CD4-positive, CD25-positive, alpha-beta regulatory T cell (primary cell): ENCODE data around the gene PGAM5. TPM values are rescaled to one million over a fixed set of nuclear protein-coding genes. Genes with fewer than 3 reads are reported as not detected.
A peak's percentile ranks its signal among the peaks of the same experiment; 100 is the strongest.

Experiments used
- ATAC-seq, 2 donors: fragments of 150-1000 bp; cut with Tn5 transposase; one replicate each; pipeline ENCODE4 v1.10.0; 2021; ENCODE audit warnings: low read depth in 2 of 2, moderate number of reproducible peaks in 2 of 2, moderate library complexity in 1 of 2
- DNase-seq, 3 donors: peaks; one replicate each; pipeline versions ENCODE4 v3.0.0 to v3.0.0-alpha.2; 2012 to 2022; ENCODE audit warnings: mixed read lengths in 1 of 3
- H3K27ac ChIP-seq: one replicate; pipeline ENCODE4 v1.7.0; 2013; ENCODE audit warnings: mild to moderate bottlenecking, low read length; ENCODE audit not compliant: insufficient read depth, poor library complexity, severe bottlenecking
- H3K27me3 ChIP-seq: one replicate; pipeline ENCODE4 v1.7.0; 2013; ENCODE audit warnings: low read length; ENCODE audit not compliant: control insufficient read depth, insufficient read depth
- H3K36me3 ChIP-seq: one replicate; pipeline ENCODE4 v1.7.0; 2013; ENCODE audit warnings: mild to moderate bottlenecking, low read length, moderate library complexity; ENCODE audit not compliant: control insufficient read depth, insufficient read depth
- H3K4me1 ChIP-seq: 2 replicates; pipeline ENCODE4 v1.7.0; 2013; ENCODE audit warnings: mild to moderate bottlenecking, low read length; ENCODE audit not compliant: insufficient read depth, control insufficient read depth, poor library complexity, severe bottlenecking
- H3K4me3 ChIP-seq: one replicate; pipeline ENCODE4 v1.7.0; 2013; ENCODE audit warnings: low read depth, mild to moderate bottlenecking, low read length, moderate library complexity
- H3K9me3 ChIP-seq, 2 experiments: 1 replicate in 1 of 2; 2 replicates in 1 of 2; pipeline ENCODE4 v1.7.0; 2013; ENCODE audit warnings: low read length in 2 of 2, mild to moderate bottlenecking in 1 of 2, moderate library complexity in 1 of 2; ENCODE audit not compliant: control insufficient read depth in 2 of 2
- H3K27ac Mint-ChIP-seq, 3 donors: one replicate each; pipeline ENCODE4 v1.8.0; 2020 to 2022; ENCODE audit warnings: mild to moderate bottlenecking in 3 of 3, mixed read lengths in 3 of 3, moderate library complexity in 2 of 3
- H3K27me3 Mint-ChIP-seq: one replicate; pipeline ENCODE4 v1.8.0; 2022; ENCODE audit warnings: mild to moderate bottlenecking, mixed read lengths
- H3K36me3 Mint-ChIP-seq: one replicate; pipeline ENCODE4 v1.8.0; 2020; ENCODE audit warnings: mixed read lengths
- H3K4me1 Mint-ChIP-seq, 4 donors: one replicate each; pipeline ENCODE4 v1.8.0; 2020 to 2022; ENCODE audit warnings: mixed read lengths in 4 of 4, mild to moderate bottlenecking in 1 of 4
- H3K4me3 Mint-ChIP-seq, 4 donors: one replicate each; pipeline ENCODE4 v1.8.0; 2020 to 2022; ENCODE audit warnings: mild to moderate bottlenecking in 4 of 4, mixed read lengths in 4 of 4, moderate library complexity in 3 of 4
- H3K9me3 Mint-ChIP-seq, 7 donors: one replicate each; pipeline ENCODE4 v1.8.0; 2020 to 2022; ENCODE audit warnings: mixed read lengths in 7 of 7, mild to moderate bottlenecking in 3 of 7, moderate library complexity in 2 of 7
- polyA plus RNA-seq, 4 donors: library from polyadenylated mRNA; unstranded; fragments of 300-500 nt; fragmentation: Illumina TruSeq; gene quantifications; one replicate each; pipeline ENCODE4 v1.2.3, GENCODE V29; 2021
- total RNA-seq: library from RNA; stranded (reverse); gene quantifications from one replicate; pipeline ENCODE4 v1.2.3, GENCODE V29; 2022

The PGAM5 gene
- total and polyA plus RNA-seq, 5 donors from 2014 or later = 17.5 to 25.3 (median 19.4) TPM

GRCh38 chr12:132726386-132726785 lies 15.7 kb downstream of the PGAM5 start:
- ATAC-seq (no peak), DNase-seq (no peak)
- Histone ChIP-seq H3K4me3 (no peak overlapping the region), H3K9me3 (no peaks in the 10 kb centered on the region), H3K27me3 (no peaks in the 10 kb centered on the region), H3K36me3 (peaks cover 62% of the 10 kb centered on the region), H3K4me1 (no peaks in the 10 kb centered on the region), H3K27ac (no peak overlapping the region)
- Mint-ChIP-seq H3K4me1 (peaks cover 0 to 3% (median under 1%) of the 10 kb centered on the region in 4 donors), H3K27ac (no peak overlapping the region), H3K27me3 (no peaks in the 10 kb centered on the region), H3K36me3 (peaks cover 52% of the 10 kb centered on the region), H3K4me3 (no peak overlapping the region), H3K9me3 (no peaks in the 10 kb centered on the region)

GRCh38 chr12:132727091-132727794 lies 16.6 kb downstream of the PGAM5 start:
- no peak overlapping the region for H3K27ac ChIP-seq
- ATAC-seq (no peak), DNase-seq (no peak)
- no peaks in the 10 kb centered on the region for H3K27me3 Mint-ChIP-seq
- H3K4me1 ChIP-seq = no peaks in the 10 kb centered on the region
- no peaks in the 10 kb centered on the region for H3K27me3 ChIP-seq
- peaks cover 70% of the 10 kb centered on the region for H3K36me3 ChIP-seq
- peaks cover 58% of the 10 kb centered on the region for H3K36me3 Mint-ChIP-seq
- H3K4me3 ChIP-seq = no peak overlapping the region
- H3K9me3 Mint-ChIP-seq = no peaks in the 10 kb centered on the region
- H3K4me3 Mint-ChIP-seq = no peak overlapping the region
- H3K27ac Mint-ChIP-seq = peak overlapping the region in 1 of 3 donors; percentile 74
- peaks cover 0 to 3% (median under 1%) of the 10 kb centered on the region in 4 donors for H3K4me1 Mint-ChIP-seq
- H3K9me3 ChIP-seq = no peaks in the 10 kb centered on the region

- Histone ChIP-seq H3K27ac (no peak overlapping the region), H3K27me3 (no peaks in the 10 kb centered on the region), H3K4me1 (no peaks in the 10 kb centered on the region), H3K9me3 (no peaks in the 10 kb centered on the region), H3K36me3 (peaks cover 77% of the 10 kb centered on the region), H3K4me3 (no peak overlapping the region)
- DNase-seq (no peak), ATAC-seq (no peak)
- Mint-ChIP-seq H3K27me3 (no peaks in the 10 kb centered on the region), H3K9me3 (no peaks in the 10 kb centered on the region), H3K36me3 (peaks cover 71% of the 10 kb centered on the region), H3K27ac (peak overlapping the region in 2 of 3 donors; percentile 20 to 90), H3K4me3 (no peak overlapping the region), H3K4me1 (peaks cover 0 to 3% (median under 1%) of the 10 kb centered on the region in 4 donors)
Measured at GRCh38 chr12:132728502-132728901, 17.9 kb downstream of the PGAM5 start.

- no peak overlapping the region for H3K4me3 ChIP-seq
- no peak for ATAC-seq
- Mint-ChIP-seq H3K27me3 (no peaks in the 10 kb centered on the region), H3K27ac (no peak overlapping the region), H3K4me3 (peak overlapping the region in 1 of 4 donors; percentile 32), H3K36me3 (peaks cover 73% of the 10 kb centered on the region), H3K9me3 (no peaks in the 10 kb centered on the region), H3K4me1 (peaks cover 0 to 3% (median under 1%) of the 10 kb centered on the region in 4 donors)
- no peaks in the 10 kb centered on the region for H3K9me3 ChIP-seq
- no peaks in the 10 kb centered on the region for H3K27me3 ChIP-seq
- H3K27ac ChIP-seq = no peak overlapping the region
- no peaks in the 10 kb centered on the region for H3K4me1 ChIP-seq
- no peak for DNase-seq
- H3K36me3 ChIP-seq = peaks cover 79% of the 10 kb centered on the region
Measured at GRCh38 chr12:132729541-132730320, 19.1 kb downstream of the PGAM5 start.

DNA sequence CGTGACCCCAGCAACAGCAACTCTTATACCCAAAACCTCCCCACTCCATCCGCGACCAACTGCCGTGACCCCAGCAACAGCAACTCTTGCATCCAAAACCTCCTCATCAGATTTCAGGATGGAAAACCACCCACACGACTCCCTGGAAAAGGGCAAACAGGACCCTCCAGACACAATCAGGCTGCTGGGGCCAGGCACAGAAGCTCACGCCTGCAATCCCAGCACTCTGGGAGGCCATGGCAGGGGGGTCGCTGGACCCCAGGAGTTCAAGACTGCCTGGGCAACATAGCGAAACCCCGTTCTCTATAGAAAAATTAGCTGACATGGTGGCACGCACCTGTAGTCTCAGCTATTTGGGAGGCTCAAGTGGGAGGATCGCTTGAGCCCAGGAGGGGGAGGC lies 19.7 kb downstream of the PGAM5 start:
- H3K36me3 Mint-ChIP-seq = peaks cover 69% of the 10 kb centered on the region
- H3K27ac Mint-ChIP-seq = no peak overlapping the region

DNA sequence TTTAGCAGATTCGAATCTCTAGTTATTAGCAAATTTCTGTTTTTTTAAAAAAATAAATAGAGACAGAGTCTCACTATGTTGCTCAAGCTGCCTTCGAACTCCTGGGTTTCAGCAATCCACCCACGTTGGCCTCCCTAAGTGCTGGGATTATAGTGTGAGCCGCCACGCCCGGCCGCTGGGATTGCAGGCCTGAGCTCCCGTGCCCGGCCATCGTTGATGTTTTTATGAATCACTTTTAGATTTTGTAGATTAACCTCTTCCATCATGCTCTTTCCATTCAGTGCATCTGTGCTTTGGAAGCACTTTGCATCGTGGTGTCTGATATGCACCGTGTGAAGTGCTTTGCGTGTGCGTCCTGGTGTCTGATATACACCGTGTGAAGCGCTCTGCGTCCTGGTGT lies 20.9 kb downstream of the PGAM5 start:
- no peak for ATAC-seq
- DNase-seq = no peak
- Histone ChIP-seq H3K36me3 (peaks cover 77% of the 10 kb centered on the region), H3K27me3 (no peaks in the 10 kb centered on the region), H3K27ac (no peak overlapping the region), H3K9me3 (no peaks in the 10 kb centered on the region), H3K4me1 (no peaks in the 10 kb centered on the region), H3K4me3 (no peak overlapping the region)
- no peaks in the 10 kb centered on the region for H3K27me3 Mint-ChIP-seq
- H3K4me3 Mint-ChIP-seq = no peak overlapping the region
- peaks cover 0 to 3% (median under 1%) of the 10 kb centered on the region in 4 donors for H3K4me1 Mint-ChIP-seq
- H3K9me3 Mint-ChIP-seq = no peaks in the 10 kb centered on the region
- no peak overlapping the region for H3K27ac Mint-ChIP-seq
- H3K36me3 Mint-ChIP-seq = peaks cover 57% of the 10 kb centered on the region

More for the DNA sequence above, 19.7 kb downstream of the PGAM5 start:
- DNase-seq = no peak
- Mint-ChIP-seq H3K27me3 (no peaks in the 10 kb centered on the region), H3K4me3 (no peak overlapping the region), H3K9me3 (no peaks in the 10 kb centered on the region), H3K4me1 (peaks cover 0 to 3% (median under 1%) of the 10 kb centered on the region in 4 donors)
- H3K27me3 ChIP-seq = no peaks in the 10 kb centered on the region
- peaks cover 79% of the 10 kb centered on the region for H3K36me3 ChIP-seq
- no peak overlapping the region for H3K27ac ChIP-seq
- no peaks in the 10 kb centered on the region for H3K9me3 ChIP-seq
- no peaks in the 10 kb centered on the region for H3K4me1 ChIP-seq
- no peak for ATAC-seq
- H3K4me3 ChIP-seq = no peak overlapping the region

- Mint-ChIP-seq H3K36me3 (peaks cover 51% of the 10 kb centered on the region), H3K4me1 (no peaks in the 10 kb centered on the region), H3K27ac (no peak overlapping the region), H3K9me3 (no peaks in the 10 kb centered on the region), H3K4me3 (no peak overlapping the region), H3K27me3 (no peaks in the 10 kb centered on the region)
- DNase-seq (no peak), ATAC-seq (no peak)
- H3K9me3 ChIP-seq = no peaks in the 10 kb centered on the region
- peaks cover 79% of the 10 kb centered on the region for H3K36me3 ChIP-seq
- H3K27ac ChIP-seq = no peak overlapping the region
- no peaks in the 10 kb centered on the region for H3K4me1 ChIP-seq
- no peak overlapping the region for H3K4me3 ChIP-seq
- no peaks in the 10 kb centered on the region for H3K27me3 ChIP-seq
Measured at GRCh38 chr12:132734206-132734605, 23.6 kb downstream of the PGAM5 start.
